Measurements from ENCODE around the gene UBR7. TPM values are rescaled to one million over a fixed set of nuclear protein-coding genes. Genes with fewer than 3 reads are reported as not detected.
A peak's percentile ranks its signal among the peaks of the same experiment; 100 is the strongest.

The UBR7 gene
- total RNA-seq, 1 experiment from 2014 or later, result 23.9 TPM

- TF ChIP-seq MAX (IDR thresholded peaks at IDR 0.05), result no peak
- TF ChIP-seq POLR2AphosphoS5 (IDR thresholded peaks at IDR 0.05; ENCODE audit: low read depth, low read length), result no peak
- no peak for TF ChIP-seq TCF7L2 (IDR thresholded peaks at IDR 0.05; ENCODE audit: borderline replicate concordance, extremely low read depth, insufficient read depth, insufficient read length)
- Histone ChIP-seq H3K4me3 (replicated peaks in 1 of 2; ENCODE audit: low read depth in 1 of 2, low read length in 2 of 2) (peak overlapping the region in 1 of 2 experiments; percentile 48; a peak in 2 of 4 replicates), H3K79me2 (ENCODE audit: insufficient read depth, low read length) (no peaks in the 10 kb centered on the region), H3K9ac (ENCODE audit: low read length) (peak overlapping the region; percentile 31), H3K27ac (ENCODE audit: low read depth, low read length) (peak overlapping the region; percentile 7; the same call in 1 of the 2 replicates), H3K9me3 (ENCODE audit: control insufficient read depth in 1 of 2, insufficient read depth in 1 of 2, low read depth in 1 of 2, low read length in 2 of 2) (no peaks in the 10 kb centered on the region), H2AFZ (ENCODE audit: low read depth, low read length, poor library complexity, severe bottlenecking) (no peak overlapping the region), H4K20me1 (ENCODE audit: insufficient read depth) (no peaks in the 10 kb centered on the region), H3K9me2 (ENCODE audit: insufficient read depth) (no peaks in the 10 kb centered on the region), H3K27me3 (ENCODE audit: insufficient read depth, low read length) (no peaks in the 10 kb centered on the region), H3K4me1 (ENCODE audit: control insufficient read depth in 1 of 2, insufficient read depth in 2 of 2, low read length in 2 of 2) (peaks cover 13 to 23% of the 10 kb centered on the region in 2 experiments), H3K36me3 (ENCODE audit: control insufficient read depth in 1 of 2, insufficient read depth in 2 of 2, low read length in 2 of 2) (peaks cover 6 to 8% of the 10 kb centered on the region in 2 experiments; a peak in 2 of 4 replicates), H3K4me2 (ENCODE audit: low read length) (peak overlapping the region; percentile 76)
- no peak for DNase-seq (ENCODE audit: low read depth, low spot score)
- no TSS peak for BruUV-seq (replicated peaks)
- RAD21 ChIA-PET (ENCODE audit: low non-redundant PET in 1 of 2, low total read pairs in 2 of 2, uncharacterized antibody in 2 of 2, unreplicated experiment in 2 of 2), result no interaction called here
- ATAC-seq, result peak; percentile 33
- CTCF ChIA-PET, result interaction anchor here (1.1 to 1.3 kb wide), 2 partner anchors 127 to 296 kb away, joined by 4 read pairs; no protein-coding TSS in a partner anchor
- POLR2A ChIA-PET, result no interaction called here
- intact Hi-C loops (cut with micrococcal nuclease), result loop anchor here (5.0 kb wide), 2 partner anchors 377 to 492 kb away; no protein-coding TSS in a partner anchor
Observed at GRCh38 chr14:93240678-93241000, 33.6 kb downstream of the UBR7 start.

GRCh38 chr14:93245764-93246420 is 38.8 kb downstream of the UBR7 start:
- Histone ChIP-seq H2AFZ (ENCODE audit: low read depth, low read length, poor library complexity, severe bottlenecking) (no peak overlapping the region), H3K4me2 (ENCODE audit: low read length) (no peak overlapping the region), H3K9ac (ENCODE audit: low read length) (no peak overlapping the region), H3K36me3 (ENCODE audit: control insufficient read depth in 1 of 2, insufficient read depth in 2 of 2, low read length in 2 of 2) (peaks cover 8 to 9% of the 10 kb centered on the region in 2 experiments; a peak in 3 of 4 replicates), H3K79me2 (ENCODE audit: insufficient read depth, low read length) (no peaks in the 10 kb centered on the region), H3K9me2 (ENCODE audit: insufficient read depth) (no peaks in the 10 kb centered on the region), H4K20me1 (ENCODE audit: insufficient read depth) (no peaks in the 10 kb centered on the region), H3K27ac (ENCODE audit: low read depth, low read length) (no peak overlapping the region), H3K27me3 (ENCODE audit: insufficient read depth, low read length) (no peaks in the 10 kb centered on the region), H3K4me3 (replicated peaks in 1 of 2; ENCODE audit: low read depth in 1 of 2, low read length in 2 of 2) (no peak overlapping the region), H3K4me1 (ENCODE audit: control insufficient read depth in 1 of 2, insufficient read depth in 2 of 2, low read length in 2 of 2) (peaks cover under 1 to 7% of the 10 kb centered on the region in 2 experiments), H3K9me3 (ENCODE audit: control insufficient read depth in 1 of 2, insufficient read depth in 1 of 2, low read depth in 1 of 2, low read length in 2 of 2) (no peaks in the 10 kb centered on the region)
- ChIA-PET POLR2A (no interaction called here), RAD21 (ENCODE audit: low non-redundant PET in 1 of 2, low total read pairs in 2 of 2, uncharacterized antibody in 2 of 2, unreplicated experiment in 2 of 2) (no interaction called here), CTCF (no interaction called here)
- intact Hi-C loops (cut with micrococcal nuclease), result no loop called here
- no TSS peak for BruUV-seq (replicated peaks)
- no peak for ATAC-seq
- DNase-seq (ENCODE audit: low read depth, low spot score), result no peak
- TF ChIP-seq EZH2phosphoT487 (IDR thresholded peaks at IDR 0.05; ENCODE audit: borderline replicate concordance) (no peak), ZFX (IDR thresholded peaks at IDR 0.05) (no peak), YY1 (IDR thresholded peaks at IDR 0.05; ENCODE audit: extremely low read depth, insufficient replicate concordance, low read depth, low read length) (no peak), SIN3A (IDR thresholded peaks at IDR 0.05; ENCODE audit: low read depth) (no peak), RAD21 (IDR thresholded peaks at IDR 0.05; ENCODE audit: low read depth) (no peak), POLR2A (IDR thresholded peaks at IDR 0.05; ENCODE audit: borderline replicate concordance, extremely low read depth, insufficient read depth, insufficient read length) (no peak), POLR2AphosphoS5 (IDR thresholded peaks at IDR 0.05; ENCODE audit: low read depth, low read length) (no peak), REST (IDR thresholded peaks at IDR 0.05; ENCODE audit: low read depth) (no peak), FOSL1 (IDR thresholded peaks at IDR 0.05; ENCODE audit: low read depth) (no peak), ZBTB33 (IDR thresholded peaks at IDR 0.05; ENCODE audit: extremely low read depth, insufficient replicate concordance, low read length) (no peak), JUND (IDR thresholded peaks at IDR 0.05) (no peak), CEBPB (IDR thresholded peaks at IDR 0.05; ENCODE audit: low read depth) (no peak), CBX3 (IDR thresholded peaks at IDR 0.05; ENCODE audit: low read depth) (no peak)
